ENCODE results near the gene TSSC4. TPM values are rescaled to one million over a fixed set of nuclear protein-coding genes. Genes with fewer than 3 reads are reported as not detected.

The TSSC4 gene
- total RNA-seq, 2 experiments from 2014 or later: 36.2 to 38.9 TPM

DNA sequence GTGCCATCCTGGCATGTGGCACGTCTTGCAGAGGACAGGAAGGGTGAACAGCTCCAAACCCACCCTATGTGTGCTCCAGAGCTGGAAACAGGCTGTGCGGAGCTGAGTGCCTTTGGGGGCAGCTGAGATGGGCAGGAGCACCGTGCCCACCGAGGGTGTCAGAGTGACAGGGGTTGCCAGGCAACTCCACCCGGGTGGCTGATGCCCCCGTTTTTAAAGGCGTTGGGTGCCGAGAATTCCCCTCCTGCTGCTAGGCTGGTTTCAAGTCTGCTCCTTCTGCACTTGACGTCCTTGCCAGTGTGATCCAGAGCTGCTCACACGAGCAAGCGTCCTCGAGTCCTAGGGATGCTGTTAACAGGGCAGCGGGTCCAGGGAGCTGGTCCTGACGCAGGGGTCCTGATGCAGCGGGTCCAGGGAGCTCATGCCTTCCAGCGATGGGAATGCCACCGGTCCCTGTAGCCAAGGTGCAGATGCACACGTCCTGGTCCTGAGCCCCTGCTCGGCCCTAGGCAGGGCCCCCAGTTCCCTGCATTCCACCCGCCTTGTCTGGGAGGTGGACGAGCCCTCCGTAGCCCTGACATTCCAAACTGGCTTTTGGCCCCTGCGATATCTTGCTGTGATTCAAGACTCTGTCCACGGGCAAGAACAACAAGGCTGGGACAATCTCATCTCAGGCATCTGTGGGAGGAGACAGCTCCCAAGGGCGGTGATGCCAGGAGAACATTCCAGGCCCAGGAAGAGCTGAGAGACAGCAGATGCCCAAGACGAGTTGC, 49.2 kb downstream of the TSSC4 start:
- DNase-seq (no peak), ATAC-seq (no peak)
- TF ChIP-seq, protein P1, sequence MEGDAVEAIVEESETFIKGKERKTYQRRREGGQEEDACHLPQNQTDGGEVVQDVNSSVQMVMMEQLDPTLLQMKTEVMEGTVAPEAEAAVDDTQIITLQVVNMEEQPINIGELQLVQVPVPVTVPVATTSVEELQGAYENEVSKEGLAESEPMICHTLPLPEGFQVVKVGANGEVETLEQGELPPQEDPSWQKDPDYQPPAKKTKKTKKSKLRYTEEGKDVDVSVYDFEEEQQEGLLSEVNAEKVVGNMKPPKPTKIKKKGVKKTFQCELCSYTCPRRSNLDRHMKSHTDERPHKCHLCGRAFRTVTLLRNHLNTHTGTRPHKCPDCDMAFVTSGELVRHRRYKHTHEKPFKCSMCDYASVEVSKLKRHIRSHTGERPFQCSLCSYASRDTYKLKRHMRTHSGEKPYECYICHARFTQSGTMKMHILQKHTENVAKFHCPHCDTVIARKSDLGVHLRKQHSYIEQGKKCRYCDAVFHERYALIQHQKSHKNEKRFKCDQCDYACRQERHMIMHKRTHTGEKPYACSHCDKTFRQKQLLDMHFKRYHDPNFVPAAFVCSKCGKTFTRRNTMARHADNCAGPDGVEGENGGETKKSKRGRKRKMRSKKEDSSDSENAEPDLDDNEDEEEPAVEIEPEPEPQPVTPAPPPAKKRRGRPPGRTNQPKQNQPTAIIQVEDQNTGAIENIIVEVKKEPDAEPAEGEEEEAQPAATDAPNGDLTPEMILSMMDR (IDR thresholded peaks at IDR 0.05): no peak
- Mint-ChIP-seq H3K27ac (no peak overlapping the region), H3K4me1 (ENCODE audit: low read depth) (peaks cover 18% of the 10 kb centered on the region), H3K9me3 (no peaks in the 10 kb centered on the region), H3K27me3 (no peaks in the 10 kb centered on the region), H3K4me3 (no peak overlapping the region), H3K36me3 (ENCODE audit: low read depth) (peaks cover 3% of the 10 kb centered on the region)
- CTCF ChIA-PET: interaction anchor here (1.0 to 6.9 kb wide), 2 partner anchors 10 to 82 kb away, joined by 4 to 46 read pairs; no protein-coding TSS in a partner anchor
- intact Hi-C loops (cut with micrococcal nuclease): no loop called here
- POLR2A ChIA-PET: interaction anchor here (1.2 kb wide), 1 partner anchor 10 kb away, joined by 3 read pairs; no protein-coding TSS in a partner anchor

DNA sequence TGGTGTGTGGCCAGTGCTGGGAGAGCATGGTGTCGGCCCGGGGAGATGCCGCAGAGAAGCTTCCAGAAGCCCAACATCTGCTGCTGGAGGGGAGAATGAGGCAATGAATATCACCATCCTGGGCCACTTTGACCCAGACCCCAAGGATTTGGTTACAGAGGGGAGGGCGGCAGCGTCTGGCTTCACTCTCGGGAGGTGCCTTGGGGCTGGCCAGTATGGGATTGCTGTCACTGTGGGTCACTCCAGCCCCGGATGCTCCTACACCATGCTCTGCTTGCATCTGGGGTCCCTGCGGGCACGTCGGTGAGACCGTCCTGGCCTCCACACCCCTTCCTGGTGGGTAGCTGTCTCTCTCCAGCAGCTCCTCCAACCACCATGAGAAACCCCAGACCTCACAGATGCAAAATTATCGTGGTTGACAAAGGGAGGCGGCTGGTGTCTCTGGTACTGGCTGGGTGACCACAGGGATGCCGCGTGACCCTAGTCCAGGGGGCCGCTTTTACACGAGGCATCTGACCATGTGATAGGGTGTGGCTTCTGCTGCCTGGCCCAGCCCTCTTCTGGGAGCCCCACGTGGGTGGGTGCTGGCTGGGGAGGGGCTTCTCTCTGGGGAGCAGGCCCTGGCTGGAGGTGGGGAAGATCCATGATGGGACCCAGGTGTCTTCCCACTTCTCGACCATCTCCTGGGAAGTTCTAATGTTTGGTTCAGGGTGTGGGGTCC, 49.9 kb downstream of the TSSC4 start:
- intact Hi-C loops (cut with micrococcal nuclease): no loop called here
- ChIA-PET CTCF (interaction anchor here (1.0 kb wide), 1 partner anchor 9 kb away, joined by 4 read pairs; no protein-coding TSS in a partner anchor), POLR2A (interaction anchor here (1.2 kb wide), 1 partner anchor 9 kb away, joined by 3 read pairs; no protein-coding TSS in a partner anchor)
- peaks cover 3% of the 10 kb centered on the region for H3K36me3 Mint-ChIP-seq (ENCODE audit: low read depth)
- no peak overlapping the region for H3K4me3 Mint-ChIP-seq
- no peaks in the 10 kb centered on the region for H3K9me3 Mint-ChIP-seq
- TF ChIP-seq, protein P1 (IDR thresholded peaks at IDR 0.05): no peak
- H3K4me1 Mint-ChIP-seq (ENCODE audit: low read depth): peaks cover 15% of the 10 kb centered on the region
- H3K27me3 Mint-ChIP-seq: no peaks in the 10 kb centered on the region
- no peak overlapping the region for H3K27ac Mint-ChIP-seq
- DNase-seq (no peak), ATAC-seq (no peak)

DNA sequence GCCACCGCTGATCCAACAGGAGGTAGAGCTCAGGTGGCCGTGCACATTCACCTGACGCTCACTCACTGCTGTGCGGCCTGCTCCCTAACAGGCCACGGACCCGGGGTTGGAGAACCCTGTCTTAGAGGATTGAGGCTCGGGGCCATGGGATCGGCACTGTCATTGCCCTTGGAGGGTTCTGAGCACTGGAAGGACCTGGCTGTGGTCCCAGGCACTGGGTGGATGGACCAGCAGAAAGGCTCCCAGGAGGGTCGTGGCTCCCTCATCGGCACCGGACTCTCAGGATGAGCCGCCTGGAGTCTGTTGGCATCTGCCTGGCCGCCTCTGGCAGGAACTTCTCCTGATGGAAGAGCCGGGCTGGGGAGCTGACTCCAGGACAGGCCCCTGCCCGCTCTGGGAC, 50.8 kb downstream of the TSSC4 start:
- CTCF ChIA-PET: interaction anchor here (1.5 kb wide), 1 partner anchor 80 kb away, joined by 6 read pairs; no protein-coding TSS in a partner anchor
- Mint-ChIP-seq H3K9me3 (no peaks in the 10 kb centered on the region), H3K36me3 (ENCODE audit: low read depth) (peaks cover 3% of the 10 kb centered on the region), H3K27ac (no peak overlapping the region), H3K4me3 (no peak overlapping the region), H3K27me3 (no peaks in the 10 kb centered on the region), H3K4me1 (ENCODE audit: low read depth) (peaks cover 15% of the 10 kb centered on the region)
- POLR2A ChIA-PET: no interaction called here
- DNase-seq (no peak), ATAC-seq (no peak)
- TF ChIP-seq, protein P1 (IDR thresholded peaks at IDR 0.05): no peak
- intact Hi-C loops (cut with micrococcal nuclease): no loop called here

DNA sequence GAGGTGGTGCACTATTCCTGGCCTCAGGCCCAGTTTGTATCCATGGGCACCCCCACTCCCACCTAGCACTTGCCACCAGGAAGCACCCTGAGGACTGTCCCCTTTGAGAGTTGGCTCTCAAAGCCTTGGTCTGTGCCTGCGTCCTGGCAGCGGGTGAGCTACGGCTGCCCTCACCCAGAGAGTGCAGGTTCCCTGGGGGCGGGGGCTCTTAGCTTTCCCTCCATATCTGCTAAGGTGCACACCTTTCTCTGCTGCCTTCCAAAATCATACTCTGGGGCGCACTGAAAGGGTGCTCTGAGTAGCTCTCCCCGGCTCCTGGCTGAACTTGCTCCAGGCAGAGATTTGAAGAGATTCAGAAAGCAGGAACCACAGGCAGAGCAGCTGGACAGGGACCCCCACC, 51.4 kb downstream of the TSSC4 start:
- ATAC-seq (no peak), DNase-seq (no peak)
- peaks cover 13% of the 10 kb centered on the region for H3K4me1 Mint-ChIP-seq (ENCODE audit: low read depth)
- no peak overlapping the region for H3K4me3 Mint-ChIP-seq
- H3K36me3 Mint-ChIP-seq (ENCODE audit: low read depth): peaks cover 3% of the 10 kb centered on the region
- TF ChIP-seq, protein P1 (IDR thresholded peaks at IDR 0.05): no peak
- intact Hi-C loops (cut with micrococcal nuclease): no loop called here
- CTCF ChIA-PET: interaction anchor here (1.5 kb wide), 1 partner anchor 79 kb away, joined by 6 read pairs; no protein-coding TSS in a partner anchor
- no peaks in the 10 kb centered on the region for H3K9me3 Mint-ChIP-seq
- POLR2A ChIA-PET: interaction anchor here (0.7 to 0.9 kb wide), 2 partner anchors 13 to 335 kb away, joined by 3 read pairs; no protein-coding TSS in a partner anchor
- no peak overlapping the region for H3K27ac Mint-ChIP-seq
- no peaks in the 10 kb centered on the region for H3K27me3 Mint-ChIP-seq

Measured in activated CD8-positive, alpha-beta T cell treated with anti-CD3 and anti-CD28 coated beads for 36 hours (primary cell).